OCI-LY1 (cell line): ENCODE results near the gene TNFAIP8.
A peak's percentile ranks its signal among the peaks of the same experiment; 100 is the strongest.

Source experiments
- H2AFZ ChIP-seq: fragments of 200-600 bp; sonication (generic), shearing (Covaris generic); 2 replicates; pipeline ENCODE4 v1.6.0; 2014; ENCODE audit warnings: antibody characterized with exemption, mild to moderate bottlenecking, low read length
- H3F3A ChIP-seq: fragments of 200-600 bp; sonication (generic), shearing (Covaris generic); 2 replicates; pipeline ENCODE4 v1.6.0; 2014; ENCODE audit warnings: mild to moderate bottlenecking, antibody characterized with exemption, low read length, moderate library complexity; ENCODE audit not compliant: insufficient read depth
- H3K27ac ChIP-seq: fragments of 200-600 bp; sonication (generic); 2 replicates; pipeline ENCODE4 v1.5.1; 2014; ENCODE audit warnings: low read length, mixed run types, mild to moderate bottlenecking, low read depth; ENCODE audit not compliant: poor library complexity, severe bottlenecking
- H3K27me3 ChIP-seq: fragments of 200-600 bp; sonication (generic); 2 replicates; pipeline ENCODE4 v1.6.0; 2014; ENCODE audit warnings: antibody characterized with exemption, mild to moderate bottlenecking, low read length, moderate library complexity; ENCODE audit not compliant: insufficient read depth
- H3K36me3 ChIP-seq: fragments of 200-600 bp; sonication (generic); 2 replicates; pipeline ENCODE4 v1.6.1; 2014; ENCODE audit warnings: mild to moderate bottlenecking, antibody characterized with exemption, low read length, moderate library complexity, mixed read lengths; ENCODE audit not compliant: insufficient read depth
- H3K4me1 ChIP-seq: fragments of 200-600 bp; sonication (generic); 2 replicates; pipeline ENCODE4 v1.5.1; 2014; ENCODE audit warnings: mild to moderate bottlenecking, low read length, moderate library complexity; ENCODE audit not compliant: insufficient read depth, severe bottlenecking
- H3K4me2 ChIP-seq: fragments of 200-600 bp; sonication (generic), shearing (Covaris generic); 2 replicates; pipeline ENCODE4 v1.6.1; 2014; ENCODE audit warnings: low read length
- H3K4me3 ChIP-seq: fragments of 200-600 bp; sonication (generic); 2 replicates; pipeline ENCODE4 v1.5.1; 2014; ENCODE audit warnings: low read length, low read depth, mild to moderate bottlenecking, mixed read lengths; ENCODE audit not compliant: poor library complexity, severe bottlenecking
- H3K79me2 ChIP-seq: fragments of 200-600 bp; shearing (Covaris generic); 2 replicates; pipeline ENCODE4 v1.6.1; 2016; ENCODE audit warnings: mixed run types, low read length, mixed read lengths; ENCODE audit not compliant: insufficient read depth
- H3K9ac ChIP-seq: fragments of 200-600 bp; sonication (generic), shearing (Covaris generic); 2 replicates; pipeline ENCODE4 v1.6.1; 2014; ENCODE audit warnings: mild to moderate bottlenecking, low read length, mixed read lengths
- H3K9me2 ChIP-seq: fragments of 200-600 bp; sonication (generic), shearing (Covaris generic); 2 replicates; pipeline ENCODE4 v1.6.1; 2014; ENCODE audit warnings: low read depth, mild to moderate bottlenecking, low read length, mixed read lengths
- H3K9me3 ChIP-seq: fragments of 200-600 bp; shearing (Covaris generic); 2 replicates; pipeline ENCODE4 v1.6.1; 2014; ENCODE audit warnings: low read length, mixed read lengths
- H4K20me1 ChIP-seq: fragments of 200-600 bp; sonication (generic), shearing (Covaris generic); 2 replicates; pipeline ENCODE4 v1.6.0; 2016; ENCODE audit warnings: mild to moderate bottlenecking, low read length; ENCODE audit not compliant: insufficient read depth
- EZH2 ChIP-seq: fragments of 200-600 bp; sonication (generic), shearing (Covaris generic); IDR thresholded peaks from 2 replicates; pipeline ENCODE4 v1.8.0; 2017; ENCODE audit warnings: borderline replicate concordance, mixed run types, mild to moderate bottlenecking, antibody characterized with exemption, low read length, moderate library complexity, mixed read lengths
- TF ChIP-seq, protein P1 (sequence below): fragments of 200-600 bp; sonication (generic), shearing (Covaris generic); IDR thresholded peaks from 2 replicates; pipeline ENCODE4 v1.5.1; 2017; ENCODE audit warnings: mild to moderate bottlenecking, antibody characterized with exemption, low read length, moderate library complexity, mixed read lengths

Gene TNFAIP8

DNA sequence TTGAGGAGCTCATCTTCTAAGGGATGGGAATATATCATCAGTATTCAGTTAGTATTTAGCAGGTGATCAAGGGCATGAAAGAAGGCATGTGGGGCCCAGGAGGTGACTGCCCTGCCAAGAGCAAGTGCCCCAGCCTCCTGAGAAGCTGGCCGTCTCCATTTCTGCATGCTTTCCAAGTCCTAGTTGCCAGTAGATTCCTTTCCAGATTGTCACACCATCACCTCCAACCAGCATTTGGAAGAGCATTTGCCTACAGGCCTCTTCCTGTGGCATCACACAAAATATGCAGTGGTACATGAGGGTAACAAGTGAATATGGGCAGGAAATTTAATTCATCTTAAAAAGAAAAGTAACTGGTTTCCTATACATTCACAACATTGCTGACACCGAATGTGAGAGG, 7.5 kb downstream of the TNFAIP8 start:
- no peaks in the 10 kb centered on the region for H3K27me3 ChIP-seq
- no peak overlapping the region for H2AFZ ChIP-seq
- no peak overlapping the region for H3K27ac ChIP-seq
- peaks cover 35% of the 10 kb centered on the region for H3K36me3 ChIP-seq
- no peaks in the 10 kb centered on the region for H3K9me2 ChIP-seq
- H3K79me2 ChIP-seq, result peaks cover 98% of the 10 kb centered on the region
- no peak overlapping the region for H3K4me3 ChIP-seq
- H3K9me3 ChIP-seq, result no peaks in the 10 kb centered on the region
- H3K4me1 ChIP-seq, result peaks cover 70% of the 10 kb centered on the region
- H3K9ac ChIP-seq, result no peak overlapping the region
- H3K4me2 ChIP-seq, result no peak overlapping the region
- TF ChIP-seq EZH2, result no peak
- TF ChIP-seq, protein P1, sequence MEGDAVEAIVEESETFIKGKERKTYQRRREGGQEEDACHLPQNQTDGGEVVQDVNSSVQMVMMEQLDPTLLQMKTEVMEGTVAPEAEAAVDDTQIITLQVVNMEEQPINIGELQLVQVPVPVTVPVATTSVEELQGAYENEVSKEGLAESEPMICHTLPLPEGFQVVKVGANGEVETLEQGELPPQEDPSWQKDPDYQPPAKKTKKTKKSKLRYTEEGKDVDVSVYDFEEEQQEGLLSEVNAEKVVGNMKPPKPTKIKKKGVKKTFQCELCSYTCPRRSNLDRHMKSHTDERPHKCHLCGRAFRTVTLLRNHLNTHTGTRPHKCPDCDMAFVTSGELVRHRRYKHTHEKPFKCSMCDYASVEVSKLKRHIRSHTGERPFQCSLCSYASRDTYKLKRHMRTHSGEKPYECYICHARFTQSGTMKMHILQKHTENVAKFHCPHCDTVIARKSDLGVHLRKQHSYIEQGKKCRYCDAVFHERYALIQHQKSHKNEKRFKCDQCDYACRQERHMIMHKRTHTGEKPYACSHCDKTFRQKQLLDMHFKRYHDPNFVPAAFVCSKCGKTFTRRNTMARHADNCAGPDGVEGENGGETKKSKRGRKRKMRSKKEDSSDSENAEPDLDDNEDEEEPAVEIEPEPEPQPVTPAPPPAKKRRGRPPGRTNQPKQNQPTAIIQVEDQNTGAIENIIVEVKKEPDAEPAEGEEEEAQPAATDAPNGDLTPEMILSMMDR, result no peak
- H4K20me1 ChIP-seq, result no peaks in the 10 kb centered on the region
- no peaks in the 10 kb centered on the region for H3F3A ChIP-seq

DNA sequence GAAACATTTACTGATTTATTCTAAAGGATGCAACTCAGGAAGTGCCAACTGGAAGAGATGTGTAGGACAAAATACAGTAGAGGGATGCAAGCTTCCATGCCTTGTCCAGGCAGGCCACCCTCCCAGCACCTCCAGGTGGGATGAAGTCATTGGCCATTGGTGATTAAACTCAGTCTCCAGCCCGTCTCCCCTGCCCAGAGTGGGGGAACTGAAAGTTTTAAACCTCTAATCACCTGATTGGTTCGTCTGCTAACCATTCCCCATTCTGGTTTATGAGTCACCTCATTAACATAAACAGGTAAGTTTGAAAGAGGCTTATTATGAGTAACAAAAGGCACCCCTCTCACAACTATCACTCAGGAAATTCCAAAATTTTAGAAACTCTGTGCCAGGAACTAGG, 8.1 kb downstream of the TNFAIP8 start:
- Histone ChIP-seq H3F3A (no peaks in the 10 kb centered on the region), H3K79me2 (peaks cover 97% of the 10 kb centered on the region), H3K9ac (no peak overlapping the region), H2AFZ (no peak overlapping the region), H4K20me1 (no peaks in the 10 kb centered on the region), H3K4me3 (no peak overlapping the region), H3K36me3 (peaks cover 35% of the 10 kb centered on the region), H3K27ac (no peak overlapping the region), H3K27me3 (no peaks in the 10 kb centered on the region), H3K4me2 (no peak overlapping the region), H3K9me2 (no peaks in the 10 kb centered on the region), H3K4me1 (peaks cover 67% of the 10 kb centered on the region), H3K9me3 (no peaks in the 10 kb centered on the region)
- TF ChIP-seq, protein P1, result no peak
- TF ChIP-seq EZH2, result no peak

DNA sequence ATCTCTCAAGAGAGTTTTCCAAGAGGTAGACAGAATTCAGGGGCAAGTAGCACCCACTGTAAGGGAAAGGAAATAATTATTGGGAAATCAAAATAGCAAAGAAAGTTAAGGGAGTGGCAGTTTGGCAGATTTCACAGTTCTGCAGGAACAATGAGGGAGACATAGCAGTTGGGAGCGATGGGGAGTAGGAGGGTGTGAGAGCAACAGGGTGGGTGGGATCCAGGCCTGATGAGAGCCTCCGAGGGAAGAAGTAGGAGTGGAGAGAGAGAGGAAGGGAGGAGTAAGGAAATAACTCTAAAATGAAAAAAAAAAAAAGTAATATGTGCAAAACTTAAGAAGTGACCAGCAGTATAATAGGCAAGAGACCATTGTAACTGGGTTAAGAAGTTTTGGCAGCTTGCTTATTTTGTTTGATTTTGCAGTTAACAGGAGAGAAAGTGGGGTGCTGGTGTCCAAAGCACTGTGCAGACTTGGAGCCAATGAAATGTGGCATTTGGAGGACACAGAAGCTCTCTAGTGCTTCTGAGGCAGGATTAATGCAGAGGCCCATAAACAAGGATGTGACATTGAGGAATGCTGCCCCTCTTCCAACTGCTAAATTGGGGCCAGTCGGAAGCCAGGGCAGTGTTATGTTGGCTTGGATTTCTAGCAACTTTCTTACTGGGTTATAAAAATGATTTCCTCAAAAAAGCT, 10.2 kb downstream of the TNFAIP8 start:
- Histone ChIP-seq H3K27me3 (no peaks in the 10 kb centered on the region), H4K20me1 (no peaks in the 10 kb centered on the region), H3K9ac (no peak overlapping the region), H3F3A (no peaks in the 10 kb centered on the region), H3K36me3 (peaks cover 40% of the 10 kb centered on the region), H3K9me3 (no peaks in the 10 kb centered on the region), H3K4me2 (0 out of 2 replicates have a peak overlapping the region, but pooled peaks have one; percentile 15), H2AFZ (no peak overlapping the region), H3K9me2 (no peaks in the 10 kb centered on the region), H3K4me3 (no peak overlapping the region), H3K27ac (no peak overlapping the region), H3K79me2 (peaks cover 96% of the 10 kb centered on the region), H3K4me1 (peaks cover 46% of the 10 kb centered on the region)
- TF ChIP-seq, protein P1, result no peak
- no peak for TF ChIP-seq EZH2
